A549 (cell line): Measurements from ENCODE around the gene SLC37A2.

Source experiments
- BHLHE40 ChIP-seq: IDR thresholded peaks from 2 replicates; pipeline ENCODE4 v1.6.1; 2012; ENCODE audit warnings: low read depth, low read length, inconsistent platforms
- CTCF ChIP-seq: fragments of >200 bp; sonication (Bioruptor Twin); formaldehyde crosslinking; IDR thresholded peaks from 3 replicates; pipeline ENCODE4 v1.5.1; 2016
- ESRRA ChIP-seq: fragments of 150-350 bp; IDR thresholded peaks from 2 replicates; pipeline ENCODE4 v1.6.1; 2014; ENCODE audit warnings: mild to moderate bottlenecking, low read length, borderline replicate concordance
- FOSL2 ChIP-seq, 2 experiments: fragments of 450-650 bp in 1 of 2; fragments of >200 bp in 1 of 2; sonication (Bioruptor Twin) in 1 of 2; formaldehyde crosslinking; IDR thresholded peaks; 2 replicates each; pipeline versions ENCODE4 v1.5.0 to v1.6.1; 2016 to 2020; ENCODE audit warnings: mild to moderate bottlenecking in 1 of 2, moderate library complexity in 1 of 2
- JUN ChIP-seq, 2 experiments: fragments of >200 bp; sonication (Bioruptor Twin); formaldehyde crosslinking; IDR thresholded peaks; 2 replicates in 1 of 2; 3 replicates in 1 of 2; pipeline ENCODE4 v1.6.1; 2016 to 2017
- JUNB ChIP-seq: fragments of >200 bp; sonication (Bioruptor Twin); formaldehyde crosslinking; IDR thresholded peaks from 2 replicates; pipeline ENCODE4 v1.6.1; 2016
- KDM1A ChIP-seq: fragments of 200-600 bp; sonication (generic); IDR thresholded peaks from 2 replicates; pipeline ENCODE4 v1.6.1; 2016; ENCODE audit warnings: low read depth, mild to moderate bottlenecking
- MAFK ChIP-seq: fragments of 450-650 bp; IDR thresholded peaks from 2 replicates; pipeline ENCODE4 v1.6.1; 2014; ENCODE audit not compliant: partially characterized antibody
- MYC ChIP-seq: IDR thresholded peaks from 2 replicates; pipeline ENCODE4 v1.6.1; 2012; ENCODE audit warnings: mild to moderate bottlenecking, inconsistent platforms, low read length, improper control_type of control experiment, borderline replicate concordance
- POLR2A ChIP-seq: IDR thresholded peaks from 2 replicates; pipeline ENCODE4 v1.6.1; 2012; ENCODE audit warnings: mild to moderate bottlenecking, low read length
- POLR2AphosphoS2 ChIP-seq: conservative IDR thresholded peaks from 2 replicates; pipeline ENCODE4 v1.6.1; 2012; ENCODE audit warnings: low read length, improper control_type of control experiment, inconsistent platforms
- RCOR1 ChIP-seq: fragments of 150-350 bp; IDR thresholded peaks from 2 replicates; pipeline ENCODE4 v1.6.1; 2014; ENCODE audit warnings: antibody characterized with exemption, low read length, low read depth
- USF2 ChIP-seq: fragments of 450-650 bp; IDR thresholded peaks from 2 replicates; pipeline ENCODE4 v1.6.1; 2014; ENCODE audit warnings: antibody characterized with exemption
- TF ChIP-seq, protein P1 (sequence below): IDR thresholded peaks from 2 replicates; pipeline ENCODE4 v1.6.1; 2012

- no peak for TF ChIP-seq CTCF
- no peak for TF ChIP-seq MAFK
- TF ChIP-seq MYC: no peak
- TF ChIP-seq BHLHE40: no peak
- TF ChIP-seq POLR2A: no peak
- TF ChIP-seq RCOR1: no peak
- TF ChIP-seq JUNB: no peak
- TF ChIP-seq POLR2AphosphoS2: no peak
- no peak for TF ChIP-seq ESRRA
- TF ChIP-seq, protein P1, sequence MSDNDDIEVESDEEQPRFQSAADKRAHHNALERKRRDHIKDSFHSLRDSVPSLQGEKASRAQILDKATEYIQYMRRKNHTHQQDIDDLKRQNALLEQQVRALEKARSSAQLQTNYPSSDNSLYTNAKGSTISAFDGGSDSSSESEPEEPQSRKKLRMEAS: no peak
- no peak for TF ChIP-seq KDM1A
- no peak for TF ChIP-seq JUN (IDR thresholded peaks at IDR 0.05)
- TF ChIP-seq FOSL2 (IDR thresholded peaks at IDR 0.05): no peak
- TF ChIP-seq FOSL2 (CRISPR knock-in tag; IDR thresholded peaks at IDR 0.05): no peak
- no peak for TF ChIP-seq USF2
Measured at GRCh38 chr11:125064070-125064469, 965 bp downstream of the SLC37A2 start.
